Hindlimb muscle (tissue), 1 donor: Measurements from ENCODE around the gene GLO1. TPM values are rescaled to one million over a fixed set of nuclear protein-coding genes. Genes with fewer than 3 reads are reported as not detected.

ENCODE experiments used
- DNase-seq: peaks from one replicate; pipeline ENCODE4 v3.0.0-alpha.2; 2013
- polyA plus RNA-seq: library from polyadenylated mRNA; unstranded; fragments of 120-200 nt; gene quantifications from one replicate; pipeline ENCODE4 v1.2.1, GENCODE V29; 2013; ENCODE audit not compliant: insufficient read length

GLO1 gene
- 87.1 TPM for polyA plus RNA-seq

GRCh38 chr6:38702558-38703397 is at the start of gene GLO1:
Gene GLO1, minus strand, starts transcription at chr6:38703145. Its CDS starts 91 bp downstream, at chr6:38703054.
- DNase-seq, result peak; percentile 98

GRCh38 chr6:38750968-38751615 is 48.1 kb upstream of the GLO1 start:
- no peak for DNase-seq

DNA sequence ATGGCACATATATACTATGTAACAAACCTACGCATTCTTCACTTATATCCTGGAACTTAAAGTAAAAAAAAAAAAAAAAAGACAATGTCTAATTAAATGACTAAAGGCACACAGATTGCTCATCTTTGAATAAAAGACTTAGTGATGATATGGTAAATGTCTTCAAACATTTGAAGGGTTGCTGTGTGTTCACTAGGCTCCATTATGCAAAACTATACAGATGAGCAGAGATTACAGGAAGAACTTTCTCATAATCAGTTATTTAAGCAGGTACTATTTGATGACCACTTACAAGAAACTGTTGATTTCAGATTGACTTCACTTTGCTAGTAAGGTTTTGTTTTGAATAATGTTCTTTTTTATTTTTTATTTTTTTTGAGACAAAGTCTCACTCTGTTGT is 46.5 kb upstream of the GLO1 start:
- DNase-seq, result no peak

DNA sequence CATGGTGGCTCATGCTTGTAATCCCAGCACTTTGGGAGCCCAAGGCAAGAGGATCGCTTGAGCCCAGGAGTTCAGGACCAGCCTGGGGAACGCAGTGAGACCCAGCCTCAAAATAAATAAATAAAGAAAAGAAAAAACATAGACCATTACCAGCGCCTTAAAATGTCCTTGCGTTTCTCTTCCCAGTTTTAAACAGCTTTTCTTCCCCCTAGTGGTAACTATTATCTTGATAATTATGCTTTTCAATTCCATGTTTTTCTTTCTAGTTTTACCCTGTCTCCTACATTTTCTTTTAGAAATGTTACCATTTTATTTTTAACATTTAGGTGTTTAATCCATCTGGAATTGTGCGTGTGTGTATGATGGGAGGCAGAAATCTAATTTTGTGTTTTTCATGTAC is 36.6 kb upstream of the GLO1 start:
- DNase-seq, result no peak

DNA sequence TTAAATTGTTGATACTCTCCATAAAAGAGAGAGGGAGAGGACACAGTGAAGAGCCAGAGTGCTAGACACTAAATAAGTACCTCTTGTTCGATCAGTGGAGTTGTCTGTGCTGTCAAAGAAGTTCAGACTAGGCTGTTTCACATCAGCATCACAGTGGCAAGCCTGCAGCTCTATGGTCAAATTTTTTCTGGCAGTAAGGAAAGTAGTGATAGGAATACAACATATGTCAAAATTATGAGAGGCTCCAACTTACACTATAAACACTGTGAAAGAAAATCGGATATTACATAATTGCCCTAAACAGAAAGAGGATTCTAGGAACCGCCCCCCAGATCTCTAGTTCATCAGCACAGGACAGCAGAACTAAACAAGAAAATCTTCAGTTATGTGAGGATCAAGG is 35.3 kb upstream of the GLO1 start:
- no peak for DNase-seq

- no peak for DNase-seq
Observed at GRCh38 chr6:38736951-38737350, 34.0 kb upstream of the GLO1 start.

DNA sequence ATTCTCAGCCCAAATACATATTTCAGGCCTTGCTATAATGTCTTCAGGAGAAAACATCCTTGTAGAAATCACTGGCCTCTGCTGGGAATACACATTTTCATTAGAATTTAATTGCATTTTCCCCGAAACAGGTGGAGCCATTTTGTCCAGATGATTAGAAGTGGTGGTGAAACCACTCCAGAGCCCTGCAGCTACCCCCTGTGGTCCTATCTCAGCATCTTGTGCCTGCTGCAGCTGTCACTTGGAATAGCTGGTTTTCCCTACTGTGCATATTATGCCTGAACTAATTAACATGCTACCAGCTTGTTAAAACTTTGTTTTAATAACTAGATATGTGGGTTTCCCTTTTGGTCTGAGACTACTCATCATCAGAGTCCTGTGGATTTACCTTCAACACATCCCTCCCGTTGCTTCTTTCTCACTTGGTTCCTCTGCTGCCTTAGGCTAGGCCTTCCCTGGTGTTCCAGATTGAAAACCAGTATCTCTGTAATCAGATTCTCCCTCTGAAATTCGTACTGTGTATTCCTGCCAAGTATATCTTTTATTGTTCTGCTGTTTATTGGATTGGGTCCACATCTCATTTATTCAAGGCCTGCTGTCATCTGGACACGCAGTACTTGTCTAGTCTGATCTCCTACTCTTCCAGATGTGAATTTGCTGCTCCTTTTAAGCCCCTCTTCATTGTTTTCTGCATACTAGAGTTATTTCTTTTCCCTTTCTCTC is 27.4 kb upstream of the GLO1 start:
- no peak for DNase-seq

DNA sequence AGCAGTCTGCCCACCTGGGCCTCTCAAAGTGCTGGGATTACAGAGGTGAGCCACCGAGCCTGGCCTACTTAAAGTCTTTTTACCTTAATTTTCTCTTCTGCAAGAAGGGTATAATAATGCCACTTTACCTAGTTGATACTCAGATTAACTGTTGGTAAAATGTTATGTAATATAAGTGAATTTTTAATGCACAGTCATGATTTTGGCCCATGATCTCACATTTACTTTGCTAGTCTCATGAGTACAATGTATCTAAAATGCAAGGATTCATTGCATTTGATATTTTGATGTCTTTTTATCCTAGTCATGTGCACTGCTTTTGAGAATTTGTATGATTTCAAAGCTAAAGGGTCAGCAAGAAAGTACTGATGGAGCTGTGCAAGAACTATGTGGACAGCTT is 25.3 kb upstream of the GLO1 start:
- DNase-seq, result no peak

GRCh38 chr6:38725414-38726183 is 22.7 kb upstream of the GLO1 start:
- DNase-seq, result no peak

DNA sequence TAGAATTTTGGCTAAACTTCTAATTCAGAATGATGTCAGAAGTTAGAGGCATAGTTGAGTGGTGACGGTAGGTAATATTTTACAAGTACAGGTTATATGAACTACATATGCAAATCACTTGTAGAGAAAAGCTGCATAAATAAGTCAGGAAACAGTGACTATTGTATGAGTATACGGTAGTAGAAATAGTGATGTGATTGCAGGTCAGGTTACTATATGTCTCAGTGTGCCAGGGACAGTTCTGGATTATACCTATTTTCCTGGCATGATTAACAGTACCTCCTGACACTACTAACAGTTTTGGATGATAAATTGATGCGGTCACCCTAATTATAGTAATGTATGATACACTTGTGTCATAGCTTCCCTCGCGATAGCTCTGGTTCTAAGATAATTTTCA is 21.4 kb upstream of the GLO1 start:
- no peak for DNase-seq

GRCh38 chr6:38723783-38724182 is 20.8 kb upstream of the GLO1 start:
- DNase-seq, result no peak

- no peak for DNase-seq
Observed at GRCh38 chr6:38722727-38723334, 19.9 kb upstream of the GLO1 start.

- DNase-seq, result no peak
Observed at GRCh38 chr6:38722038-38722437, 19.1 kb upstream of the GLO1 start.

- DNase-seq, result no peak
Observed at GRCh38 chr6:38720295-38720694, 17.4 kb upstream of the GLO1 start.

- DNase-seq, result no peak
Observed at GRCh38 chr6:38719358-38719757, 16.4 kb upstream of the GLO1 start.

DNA sequence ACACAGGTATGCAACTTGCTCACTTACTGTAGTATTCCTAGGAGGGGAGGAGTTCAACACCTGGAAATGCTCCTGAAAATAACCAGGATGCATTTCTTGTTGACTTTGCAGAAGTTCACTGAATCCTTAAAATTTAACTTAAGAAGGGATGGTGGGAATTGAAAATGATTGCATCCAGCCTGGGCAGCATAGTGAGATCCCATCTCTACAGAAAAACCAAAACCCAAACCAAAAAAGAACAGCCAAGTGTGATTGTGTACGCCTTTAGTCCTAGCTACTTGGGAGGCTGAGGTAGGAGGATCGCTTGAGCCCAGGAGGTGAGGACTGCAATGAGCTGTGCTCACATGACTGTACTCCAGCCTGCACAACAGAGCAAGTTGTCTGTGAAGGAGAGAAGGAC is 13.9 kb upstream of the GLO1 start:
- DNase-seq, result no peak

- DNase-seq, result no peak
Observed at GRCh38 chr6:38715016-38715689, 12.2 kb upstream of the GLO1 start, which contains the start of gene DNAH8. Gene DNAH8, plus strand, starts transcription at chr6:38715311. Its CDS starts 7,499 bp downstream, at chr6:38722810.

DNA sequence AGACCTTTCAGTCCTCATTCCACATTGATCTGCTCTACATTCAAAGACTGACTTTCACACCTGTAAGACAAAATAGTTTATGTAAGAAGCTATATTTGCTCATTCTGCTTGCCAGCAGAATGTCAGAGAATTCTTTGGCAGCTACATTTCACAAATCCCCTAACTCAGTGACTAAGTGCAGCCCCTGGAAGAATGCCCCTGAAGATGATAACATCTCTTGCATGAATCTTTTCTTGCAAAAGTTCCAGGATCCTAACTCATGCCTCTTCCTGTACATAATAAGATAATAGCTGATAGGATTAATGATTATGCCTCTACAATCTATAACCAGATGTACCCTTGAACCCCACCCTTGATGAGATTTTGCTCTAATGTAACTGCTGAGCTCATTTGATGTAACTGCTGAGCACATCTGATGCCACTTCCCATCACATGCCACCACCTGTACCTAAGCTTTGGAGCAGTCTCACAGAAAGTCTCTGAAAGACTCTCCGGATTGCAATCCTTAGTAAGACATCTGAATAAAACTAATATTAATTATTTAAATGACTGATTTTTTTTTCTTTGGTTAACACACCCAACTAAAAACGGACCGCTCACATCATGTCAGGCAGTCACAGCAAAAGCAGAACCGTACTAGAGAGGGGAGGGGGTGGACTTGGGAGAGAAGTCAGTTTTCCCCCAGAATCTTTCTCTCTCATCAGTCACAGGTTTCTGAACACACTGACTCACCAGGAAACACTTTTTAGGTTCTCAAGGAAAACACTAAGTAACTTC is 11.5 kb upstream of the GLO1 start:
- DNase-seq, result no peak

DNA sequence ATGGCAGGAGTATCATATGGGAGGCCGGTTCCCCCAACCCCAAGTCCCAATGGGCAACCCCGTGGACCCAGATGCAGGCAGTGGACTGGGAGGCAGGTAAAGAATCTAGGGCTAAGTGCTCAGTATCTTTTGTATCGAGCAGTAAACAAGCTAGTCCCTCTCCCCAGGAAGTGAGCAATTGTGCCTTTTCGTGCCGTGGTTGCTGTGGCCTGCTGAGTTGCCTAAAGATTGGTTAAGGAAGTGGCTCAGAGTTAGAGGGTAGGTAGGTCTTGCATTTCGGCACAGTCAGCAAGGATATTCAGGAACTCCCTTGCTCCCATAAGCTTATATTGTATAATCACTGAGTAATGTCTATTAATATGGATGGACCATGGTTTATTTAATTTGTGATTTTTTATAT is 10.9 kb upstream of the GLO1 start:
- DNase-seq, result no peak

- no peak for DNase-seq
Observed at GRCh38 chr6:38708496-38708895, 5.6 kb upstream of the GLO1 start.

- DNase-seq, result no peak
Observed at GRCh38 chr6:38705924-38706323, 3.0 kb upstream of the GLO1 start.
